IMR-90 (cell line): ENCODE results near the gene FASTKD1. TPM values are rescaled to one million over a fixed set of nuclear protein-coding genes. Genes with fewer than 3 reads are reported as not detected.

Source experiments
- ATAC-seq: fragments of 200-7000 bp; cut with Tn5 transposase; 2 replicates; pipeline ENCODE4 v1.9.1; 2020; ENCODE audit warnings: low read depth, mild to moderate bottlenecking, moderate library complexity
- BruUV-seq: library from RNA; stranded (reverse); fragments of 400-500 nt; replicated peaks from 2 replicates; lab custom pipeline; 2021; lab: Mats Ljungman, UMichigan
- CTCF ChIA-PET: fragments of 300-600 bp; formaldehyde crosslinking; extraction: SDS; loops from one replicate; lab custom pipeline; 2021; ENCODE audit warnings: antibody characterized with exemption; lab: Yijun Ruan, JAX
- POLR2A ChIA-PET: fragments of 300-600 bp; sonication (Branson Sonifier 250); formaldehyde crosslinking; loops from one replicate; lab custom pipeline; 2022; ENCODE audit warnings: antibody characterized with exemption; ENCODE audit not compliant: unreplicated experiment; lab: Charles Lee
- DNase-seq: peaks from one replicate; pipeline ENCODE4 v3.0.0; 2013
- H2AFZ ChIP-seq: replicated peaks from 2 replicates; pipeline ENCODE3; 2013; ENCODE audit warnings: low read length, mild to moderate bottlenecking; ENCODE audit not compliant: poor library complexity
- H2AK5ac ChIP-seq: 2 replicates; pipeline ENCODE4 v1.6.1; 2013; ENCODE audit warnings: low read depth, low read length, inconsistent platforms
- H2AK9ac ChIP-seq: replicated peaks from 2 replicates; pipeline ENCODE3; 2013; ENCODE audit warnings: mild to moderate bottlenecking, low read depth, low read length, moderate library complexity; ENCODE audit not compliant: poor library complexity
- H2BK120ac ChIP-seq: 2 replicates; pipeline ENCODE4 v1.6.1; 2013; ENCODE audit warnings: low read depth, low read length, inconsistent platforms
- H2BK15ac ChIP-seq: 3 replicates; pipeline ENCODE4 v1.6.1; 2013; ENCODE audit warnings: low read depth, low read length, inconsistent platforms
- H2BK20ac ChIP-seq: 2 replicates; pipeline ENCODE4 v1.6.1; 2013; ENCODE audit warnings: low read depth, mild to moderate bottlenecking, inconsistent platforms, low read length, moderate library complexity
- H2BK5ac ChIP-seq: 2 replicates; pipeline ENCODE4 v1.6.1; 2013; ENCODE audit warnings: mild to moderate bottlenecking, low read depth, low read length, inconsistent platforms; ENCODE audit not compliant: poor library complexity, severe bottlenecking
- H3K14ac ChIP-seq: replicated peaks from 2 replicates; pipeline ENCODE4 v1.6.1; 2013; ENCODE audit warnings: low read depth, low read length, inconsistent platforms
- H3K18ac ChIP-seq: 2 replicates; pipeline ENCODE4 v1.6.1; 2013; ENCODE audit warnings: low read depth, low read length, control low read depth
- H3K23ac ChIP-seq: 2 replicates; pipeline ENCODE4 v1.6.1; 2013; ENCODE audit warnings: low read depth, low read length, inconsistent platforms
- H3K27ac ChIP-seq: 2 replicates; pipeline ENCODE4 v1.5.1; 2013; ENCODE audit warnings: mild to moderate bottlenecking, control low read depth, low read length; ENCODE audit not compliant: insufficient read depth
- H3K27me3 ChIP-seq: 2 replicates; pipeline ENCODE4 v1.6.1; 2013; ENCODE audit warnings: low read length; ENCODE audit not compliant: control insufficient read depth, insufficient read depth
- H3K36me3 ChIP-seq: 2 replicates; pipeline ENCODE4 v1.6.1; 2013; ENCODE audit warnings: low read length, mixed read lengths; ENCODE audit not compliant: control insufficient read depth, insufficient read depth
- H3K4ac ChIP-seq: 2 replicates; pipeline ENCODE4 v1.6.1; 2013; ENCODE audit warnings: low read depth, low read length, inconsistent platforms
- H3K4me1 ChIP-seq: 2 replicates; pipeline ENCODE4 v1.6.1; 2013; ENCODE audit warnings: low read length, mixed read lengths; ENCODE audit not compliant: control insufficient read depth, insufficient read depth
- H3K4me2 ChIP-seq: 2 replicates; pipeline ENCODE4 v1.6.1; 2013; ENCODE audit warnings: low read depth, mild to moderate bottlenecking, control low read depth, low read length, moderate library complexity
- H3K4me3 ChIP-seq: 2 replicates; pipeline ENCODE4 v1.5.1; 2013; ENCODE audit warnings: low read depth, mild to moderate bottlenecking, control low read depth, low read length, moderate library complexity; ENCODE audit not compliant: insufficient read depth
- H3K56ac ChIP-seq: 2 replicates; pipeline ENCODE4 v1.6.1; 2013; ENCODE audit warnings: low read length, inconsistent platforms; ENCODE audit not compliant: insufficient read depth; ENCODE audit errors: extremely low read depth
- H3K79me1 ChIP-seq, 2 experiments: 2 replicates each; pipeline ENCODE4 v1.6.1; 2013; ENCODE audit warnings: low read length in 2 of 2, inconsistent platforms in 1 of 2, low read depth in 1 of 2
- H3K9ac ChIP-seq: 2 replicates; pipeline ENCODE4 v1.6.1; 2013; ENCODE audit warnings: low read depth, low read length, control low read depth
- H3K9me1 ChIP-seq: 2 replicates; pipeline ENCODE4 v1.6.1; 2013; ENCODE audit warnings: low read length, inconsistent platforms; ENCODE audit not compliant: insufficient read depth
- H3K9me3 ChIP-seq: 2 replicates; pipeline ENCODE4 v1.6.1; 2013; ENCODE audit warnings: low read length; ENCODE audit not compliant: control insufficient read depth, insufficient read depth
- H4K20me1 ChIP-seq: 2 replicates; pipeline ENCODE4 v1.6.1; 2013; ENCODE audit warnings: low read length, inconsistent platforms; ENCODE audit not compliant: insufficient read depth
- H4K5ac ChIP-seq: 2 replicates; pipeline ENCODE4 v1.6.1; 2013; ENCODE audit warnings: mild to moderate bottlenecking, low read depth, low read length, control low read depth
- H4K8ac ChIP-seq, 2 experiments: 2 replicates each; pipeline ENCODE4 v1.6.1; 2013; ENCODE audit warnings: low read depth in 2 of 2, low read length in 2 of 2, control low read depth in 1 of 2, inconsistent platforms in 1 of 2
- H4K91ac ChIP-seq: 2 replicates; pipeline ENCODE4 v1.6.1; 2013; ENCODE audit warnings: low read depth, low read length, inconsistent platforms; ENCODE audit not compliant: insufficient read depth
- BHLHE40 ChIP-seq: fragments of 150-350 bp; IDR thresholded peaks from 2 replicates; pipeline ENCODE4 v1.6.1; 2016; ENCODE audit warnings: mild to moderate bottlenecking, low read depth, low read length
- CEBPB ChIP-seq: IDR thresholded peaks from 2 replicates; pipeline ENCODE4 v1.6.1; 2012; ENCODE audit warnings: low read depth, low read length, improper control_type of control experiment
- CHD1 ChIP-seq: IDR thresholded peaks from 2 replicates; pipeline ENCODE4 v1.6.1; 2012; ENCODE audit warnings: low read depth, low read length, improper control_type of control experiment
- FOS ChIP-seq: fragments of 150-350 bp; IDR thresholded peaks from 2 replicates; pipeline ENCODE4 v1.6.1; 2016; ENCODE audit warnings: low read depth, low read length
- MAFK ChIP-seq: IDR thresholded peaks from 2 replicates; pipeline ENCODE4 v1.6.1; 2012; ENCODE audit warnings: low read depth, low read length, improper control_type of control experiment
- MAZ ChIP-seq: IDR thresholded peaks from 2 replicates; pipeline ENCODE4 v1.6.1; 2012; ENCODE audit warnings: low read depth, mild to moderate bottlenecking, low read length, improper control_type of control experiment, moderate library complexity, borderline replicate concordance
- MXI1 ChIP-seq: IDR thresholded peaks from 2 replicates; pipeline ENCODE4 v1.6.1; 2012; ENCODE audit warnings: low read depth, mild to moderate bottlenecking, low read length, moderate library complexity, borderline replicate concordance
- NFE2L2 ChIP-seq: fragments of 150-350 bp; IDR thresholded peaks from 2 replicates; pipeline ENCODE4 v1.6.1; 2016; ENCODE audit warnings: low read depth, mild to moderate bottlenecking, low read length
- POLR2A ChIP-seq: IDR thresholded peaks from 2 replicates; pipeline ENCODE4 v1.6.1; 2012; ENCODE audit warnings: mild to moderate bottlenecking, low read depth, low read length
- RAD21 ChIP-seq: IDR thresholded peaks from 2 replicates; pipeline ENCODE4 v1.6.1; 2012; ENCODE audit warnings: low read length, improper control_type of control experiment
- RCOR1 ChIP-seq: IDR thresholded peaks from 2 replicates; pipeline ENCODE4 v1.6.1; 2012; ENCODE audit warnings: mild to moderate bottlenecking, low read length, improper control_type of control experiment; ENCODE audit not compliant: insufficient replicate concordance
- RFX5 ChIP-seq: IDR thresholded peaks from 2 replicates; pipeline ENCODE4 v1.8.0; 2012; ENCODE audit warnings: low read depth, mild to moderate bottlenecking, low read length, moderate library complexity
- SMC3 ChIP-seq: fragments of 150-350 bp; IDR thresholded peaks from 2 replicates; pipeline ENCODE4 v1.6.1; 2016; ENCODE audit warnings: low read depth, mild to moderate bottlenecking, antibody characterized with exemption, low read length, moderate library complexity
- WGBS, 2 experiments: methylation state at CpG; one replicate each; pipeline versions ENCODE4 v1.1.5 to v1.1.7; 2013; ENCODE audit warnings: missing lambda C conversion rate in 2 of 2; ENCODE audit not compliant: insufficient read length in 1 of 2; ENCODE audit errors: extremely low coverage in 2 of 2; 5-methylcytosine and 5-hydroxymethylcytosine counted together
- dilution Hi-C: fragments of 300-500 bp; cut with HindIII; formaldehyde crosslinking; loops from one replicate; pipeline ENCODE4 v1.14.3; 2018; ENCODE audit warnings: low sequenced_read_pairs; ENCODE audit not compliant: unreplicated experiment
- in situ Hi-C: fragments of 300-500 bp; cut with MboI; formaldehyde crosslinking; loops from 3 replicates; pipeline ENCODE4 v1.14.3; 2019; ENCODE audit warnings: low sequenced_read_pairs, inconsistent platforms, mixed read lengths
- intact Hi-C: fragments of 100-400 bp; cut with micrococcal nuclease; formaldehyde crosslinking; loops from 2 replicates; pipeline ENCODE4 v1.10.0; 2022
- polyA plus RNA-seq, 3 experiments: library from polyadenylated mRNA; depleted of rRNA; stranded (reverse); fragments of >200 nt; gene quantifications; 2 replicates each; pipeline ENCODE4 v1.2.3, GENCODE V29; 2012; ENCODE audit warnings: low replicate concordance in 1 of 3
- total RNA-seq: library from RNA; depleted of rRNA; stranded (reverse); fragments of >200 nt; gene quantifications from 2 replicates; pipeline ENCODE4 v1.2.3, GENCODE V29; 2012
- TF ChIP-seq, protein P1 (sequence below): fragments of 150-350 bp; IDR thresholded peaks from 2 replicates; pipeline ENCODE4 v1.6.1; 2017; ENCODE audit warnings: mild to moderate bottlenecking, antibody characterized with exemption, low read length, low read depth
- TF ChIP-seq, protein P2 (sequence below): fragments of 150-350 bp; IDR thresholded peaks from 2 replicates; pipeline ENCODE4 v1.6.1; 2016; ENCODE audit warnings: low read depth, mild to moderate bottlenecking, low read length, moderate library complexity, borderline replicate concordance
- TF ChIP-seq, protein P3 (sequence below): conservative IDR thresholded peaks from 2 replicates; pipeline ENCODE4 v1.5.1; 2012; ENCODE audit warnings: mild to moderate bottlenecking, low read depth, low read length, improper control_type of control experiment

Gene FASTKD1
- total and polyA plus RNA-seq, 2 of the 4 experiments (the other 2 are of a cell fraction) = 11.4 to 11.5 TPM

DNA sequence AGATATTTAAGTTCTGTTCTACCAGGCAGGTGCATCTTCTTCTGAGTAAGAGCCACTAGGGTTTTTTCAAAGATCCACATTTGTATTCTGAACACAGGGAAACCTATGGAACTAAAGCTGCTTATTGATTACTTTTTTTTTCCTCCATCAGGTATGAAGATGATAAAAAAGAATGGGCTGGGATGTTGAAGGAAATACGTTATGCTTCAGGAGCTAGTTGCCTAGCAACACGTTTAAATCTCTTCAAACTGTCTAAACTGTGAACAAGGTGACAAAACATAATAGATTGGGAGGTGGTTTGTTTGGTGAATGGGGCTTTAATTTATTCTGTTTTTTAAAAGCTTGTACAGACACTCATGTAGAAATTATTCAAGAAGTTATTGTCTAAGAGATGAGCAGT, 48.2 kb downstream of the FASTKD1 start:
- no CpG with 5 or more reads among the region's 2 CpGs for WGBS, 2 experiments
- H4K5ac ChIP-seq = no peak overlapping the region
- no peak overlapping the region for H2AK5ac ChIP-seq
- H2BK5ac ChIP-seq = no peak overlapping the region
- intact Hi-C loops = loop anchor here (5.0 to 10.0 kb wide), 2 partner anchors 267 to 511 kb away; no protein-coding TSS in a partner anchor
- dilution Hi-C loops = no loop called here
- H3K4me3 ChIP-seq = no peak overlapping the region
- TF ChIP-seq RCOR1 (no peak), MAZ (no peak), CHD1 (no peak), MAFK (no peak), RFX5 (no peak), NFE2L2 (no peak), MXI1 (no peak), SMC3 (no peak), RAD21 (no peak), CEBPB (no peak), FOS (no peak), BHLHE40 (no peak), POLR2A (no peak)
- TF ChIP-seq, protein P1, sequence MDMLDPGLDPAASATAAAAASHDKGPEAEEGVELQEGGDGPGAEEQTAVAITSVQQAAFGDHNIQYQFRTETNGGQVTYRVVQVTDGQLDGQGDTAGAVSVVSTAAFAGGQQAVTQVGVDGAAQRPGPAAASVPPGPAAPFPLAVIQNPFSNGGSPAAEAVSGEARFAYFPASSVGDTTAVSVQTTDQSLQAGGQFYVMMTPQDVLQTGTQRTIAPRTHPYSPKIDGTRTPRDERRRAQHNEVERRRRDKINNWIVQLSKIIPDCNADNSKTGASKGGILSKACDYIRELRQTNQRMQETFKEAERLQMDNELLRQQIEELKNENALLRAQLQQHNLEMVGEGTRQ = no peak
- TF ChIP-seq, protein P2, sequence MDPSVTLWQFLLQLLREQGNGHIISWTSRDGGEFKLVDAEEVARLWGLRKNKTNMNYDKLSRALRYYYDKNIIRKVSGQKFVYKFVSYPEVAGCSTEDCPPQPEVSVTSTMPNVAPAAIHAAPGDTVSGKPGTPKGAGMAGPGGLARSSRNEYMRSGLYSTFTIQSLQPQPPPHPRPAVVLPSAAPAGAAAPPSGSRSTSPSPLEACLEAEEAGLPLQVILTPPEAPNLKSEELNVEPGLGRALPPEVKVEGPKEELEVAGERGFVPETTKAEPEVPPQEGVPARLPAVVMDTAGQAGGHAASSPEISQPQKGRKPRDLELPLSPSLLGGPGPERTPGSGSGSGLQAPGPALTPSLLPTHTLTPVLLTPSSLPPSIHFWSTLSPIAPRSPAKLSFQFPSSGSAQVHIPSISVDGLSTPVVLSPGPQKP = no peak
- TF ChIP-seq, protein P3, sequence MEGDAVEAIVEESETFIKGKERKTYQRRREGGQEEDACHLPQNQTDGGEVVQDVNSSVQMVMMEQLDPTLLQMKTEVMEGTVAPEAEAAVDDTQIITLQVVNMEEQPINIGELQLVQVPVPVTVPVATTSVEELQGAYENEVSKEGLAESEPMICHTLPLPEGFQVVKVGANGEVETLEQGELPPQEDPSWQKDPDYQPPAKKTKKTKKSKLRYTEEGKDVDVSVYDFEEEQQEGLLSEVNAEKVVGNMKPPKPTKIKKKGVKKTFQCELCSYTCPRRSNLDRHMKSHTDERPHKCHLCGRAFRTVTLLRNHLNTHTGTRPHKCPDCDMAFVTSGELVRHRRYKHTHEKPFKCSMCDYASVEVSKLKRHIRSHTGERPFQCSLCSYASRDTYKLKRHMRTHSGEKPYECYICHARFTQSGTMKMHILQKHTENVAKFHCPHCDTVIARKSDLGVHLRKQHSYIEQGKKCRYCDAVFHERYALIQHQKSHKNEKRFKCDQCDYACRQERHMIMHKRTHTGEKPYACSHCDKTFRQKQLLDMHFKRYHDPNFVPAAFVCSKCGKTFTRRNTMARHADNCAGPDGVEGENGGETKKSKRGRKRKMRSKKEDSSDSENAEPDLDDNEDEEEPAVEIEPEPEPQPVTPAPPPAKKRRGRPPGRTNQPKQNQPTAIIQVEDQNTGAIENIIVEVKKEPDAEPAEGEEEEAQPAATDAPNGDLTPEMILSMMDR = no peak
- no peak for DNase-seq
- H4K20me1 ChIP-seq = no peaks in the 10 kb centered on the region
- no peaks in the 10 kb centered on the region for H3K27me3 ChIP-seq
- no peak overlapping the region for H3K27ac ChIP-seq
- no peak overlapping the region for H3K23ac ChIP-seq
- no peak overlapping the region for H3K14ac ChIP-seq
- H3K79me1 ChIP-seq = no peaks in the 10 kb centered on the region
- in situ Hi-C loops = no loop called here
- H3K4me1 ChIP-seq = no peaks in the 10 kb centered on the region
- no peak overlapping the region for H2AFZ ChIP-seq
- H3K9ac ChIP-seq = no peak overlapping the region
- no peaks in the 10 kb centered on the region for H3K9me3 ChIP-seq
- POLR2A ChIA-PET = no interaction called here
- H3K56ac ChIP-seq = no peak overlapping the region
- no peak overlapping the region for H4K91ac ChIP-seq
- no peak overlapping the region for H4K8ac ChIP-seq
- no peak overlapping the region for H2AK9ac ChIP-seq
- H3K4me2 ChIP-seq = no peak overlapping the region
- no peak for ATAC-seq
- no TSS peak for BruUV-seq
- no peaks in the 10 kb centered on the region for H3K36me3 ChIP-seq
- H2BK15ac ChIP-seq = no peak overlapping the region
- no peak overlapping the region for H2BK20ac ChIP-seq
- H3K4ac ChIP-seq = no peak overlapping the region
- H2BK120ac ChIP-seq = no peak overlapping the region
- CTCF ChIA-PET = no interaction called here
- H3K9me1 ChIP-seq = no peaks in the 10 kb centered on the region
- H3K18ac ChIP-seq = no peak overlapping the region
